BLaER1 (cell line): ENCODE data around the gene KPNA3.

Experiments used
- H3K27ac ChIP-seq: shearing (Covaris generic); formaldehyde crosslinking; 2 replicates; pipeline ENCODE4 v1.8.1; 2022
- H3K27me3 ChIP-seq: shearing (Covaris generic); formaldehyde crosslinking; 2 replicates; pipeline ENCODE4 v1.8.1; 2022
- H3K36me3 ChIP-seq: shearing (Covaris generic); formaldehyde crosslinking; 2 replicates; pipeline ENCODE4 v1.8.1; 2022
- H3K4me1 ChIP-seq: shearing (Covaris generic); formaldehyde crosslinking; 2 replicates; pipeline ENCODE4 v1.8.1; 2022
- H3K4me2 ChIP-seq: shearing (Covaris generic); formaldehyde crosslinking; 2 replicates; pipeline ENCODE4 v1.8.1; 2022
- H3K4me3 ChIP-seq: shearing (Covaris generic); formaldehyde crosslinking; 2 replicates; pipeline ENCODE4 v1.8.1; 2022
- H3K9ac ChIP-seq: shearing (Covaris generic); formaldehyde crosslinking; 2 replicates; pipeline ENCODE4 v1.8.1; 2022
- H3K9me3 ChIP-seq: shearing (Covaris generic); formaldehyde crosslinking; 2 replicates; pipeline ENCODE4 v1.8.1; 2022
- H4K20me1 ChIP-seq: shearing (Covaris generic); formaldehyde crosslinking; 2 replicates; pipeline ENCODE4 v1.8.1; 2022
- Cebpa-rat ChIP-seq: shearing (Covaris generic); IDR thresholded peaks from 2 replicates; pipeline ENCODE4 v1.8.1; 2022

KPNA3 gene

GRCh38 chr13:49690133-49690994 is 102.1 kb downstream of the KPNA3 start:
- Histone ChIP-seq H4K20me1 (peaks cover 43% of the 10 kb centered on the region), H3K4me1 (peaks cover 26% of the 10 kb centered on the region), H3K9me3 (no peaks in the 10 kb centered on the region), H3K9ac (peak overlapping the region; percentile 91), H3K27me3 (no peaks in the 10 kb centered on the region), H3K4me3 (peak overlapping the region; percentile 88), H3K36me3 (peaks cover 41% of the 10 kb centered on the region), H3K27ac (peak overlapping the region; percentile 92), H3K4me2 (peak overlapping the region; percentile 77)
- no peak for TF ChIP-seq Cebpa-rat

GRCh38 chr13:49683489-49683888 is 109.0 kb downstream of the KPNA3 start:
- H3K4me1 ChIP-seq, result peaks cover 17% of the 10 kb centered on the region
- H3K4me3 ChIP-seq, result no peak overlapping the region
- H3K4me2 ChIP-seq, result no peak overlapping the region
- H3K27me3 ChIP-seq, result no peaks in the 10 kb centered on the region
- no peak overlapping the region for H3K27ac ChIP-seq
- H3K36me3 ChIP-seq, result peaks cover 74% of the 10 kb centered on the region
- no peak for TF ChIP-seq Cebpa-rat
- peaks cover 3% of the 10 kb centered on the region for H3K9me3 ChIP-seq
- peaks cover 99% of the 10 kb centered on the region for H4K20me1 ChIP-seq
- no peak overlapping the region for H3K9ac ChIP-seq

- peaks cover 100% of the 10 kb centered on the region for H4K20me1 ChIP-seq
- TF ChIP-seq Cebpa-rat, result no peak
- H3K9me3 ChIP-seq, result peaks cover 16% of the 10 kb centered on the region
- H3K36me3 ChIP-seq, result peaks cover 74% of the 10 kb centered on the region
- H3K9ac ChIP-seq, result no peak overlapping the region
- no peak overlapping the region for H3K27ac ChIP-seq
- H3K4me1 ChIP-seq, result peaks cover 17% of the 10 kb centered on the region
- no peaks in the 10 kb centered on the region for H3K27me3 ChIP-seq
- H3K4me3 ChIP-seq, result no peak overlapping the region
- H3K4me2 ChIP-seq, result no peak overlapping the region
Measured at GRCh38 chr13:49681842-49682435, 110.5 kb downstream of the KPNA3 start.

GRCh38 chr13:49679246-49679645 is 113.2 kb downstream of the KPNA3 start:
- no peaks in the 10 kb centered on the region for H3K27me3 ChIP-seq
- H3K9me3 ChIP-seq, result peaks cover 19% of the 10 kb centered on the region
- H3K4me2 ChIP-seq, result no peak overlapping the region
- H3K4me1 ChIP-seq, result peaks cover 17% of the 10 kb centered on the region
- H3K9ac ChIP-seq, result no peak overlapping the region
- no peak overlapping the region for H3K4me3 ChIP-seq
- H4K20me1 ChIP-seq, result peaks cover 97% of the 10 kb centered on the region
- H3K27ac ChIP-seq, result no peak overlapping the region
- H3K36me3 ChIP-seq, result peaks cover 75% of the 10 kb centered on the region
- no peak for TF ChIP-seq Cebpa-rat

GRCh38 chr13:49678191-49678914 is 114.1 kb downstream of the KPNA3 start:
- peaks cover 91% of the 10 kb centered on the region for H4K20me1 ChIP-seq
- no peak for TF ChIP-seq Cebpa-rat
- H3K4me2 ChIP-seq, result no peak overlapping the region
- no peak overlapping the region for H3K27ac ChIP-seq
- H3K36me3 ChIP-seq, result peaks cover 77% of the 10 kb centered on the region
- H3K4me3 ChIP-seq, result no peak overlapping the region
- peaks cover 19% of the 10 kb centered on the region for H3K9me3 ChIP-seq
- H3K9ac ChIP-seq, result no peak overlapping the region
- peaks cover 17% of the 10 kb centered on the region for H3K4me1 ChIP-seq
- H3K27me3 ChIP-seq, result no peaks in the 10 kb centered on the region

- no peaks in the 10 kb centered on the region for H3K27me3 ChIP-seq
- TF ChIP-seq Cebpa-rat, result no peak
- peaks cover 91% of the 10 kb centered on the region for H4K20me1 ChIP-seq
- H3K4me3 ChIP-seq, result no peak overlapping the region
- no peak overlapping the region for H3K9ac ChIP-seq
- peaks cover 14% of the 10 kb centered on the region for H3K4me1 ChIP-seq
- peaks cover 76% of the 10 kb centered on the region for H3K36me3 ChIP-seq
- no peak overlapping the region for H3K4me2 ChIP-seq
- H3K27ac ChIP-seq, result no peak overlapping the region
- H3K9me3 ChIP-seq, result peaks cover 19% of the 10 kb centered on the region
Measured at GRCh38 chr13:49676581-49677298, 115.7 kb downstream of the KPNA3 start.

GRCh38 chr13:49670828-49671227 is 121.7 kb downstream of the KPNA3 start:
- no peak overlapping the region for H3K9ac ChIP-seq
- no peak overlapping the region for H3K4me2 ChIP-seq
- H4K20me1 ChIP-seq, result peaks cover 69% of the 10 kb centered on the region
- peaks cover 62% of the 10 kb centered on the region for H3K36me3 ChIP-seq
- no peaks in the 10 kb centered on the region for H3K27me3 ChIP-seq
- H3K9me3 ChIP-seq, result 0 out of 2 replicates have a peak, but pooled peaks cover 4% of the 10 kb centered on the region
- no peak overlapping the region for H3K27ac ChIP-seq
- H3K4me1 ChIP-seq, result 0 out of 2 replicates have a peak, but pooled peaks cover 8% of the 10 kb centered on the region
- no peak for TF ChIP-seq Cebpa-rat
- no peak overlapping the region for H3K4me3 ChIP-seq

GRCh38 chr13:49669735-49670309 is 122.7 kb downstream of the KPNA3 start:
- no peak overlapping the region for H3K4me3 ChIP-seq
- TF ChIP-seq Cebpa-rat, result no peak
- peaks cover 60% of the 10 kb centered on the region for H4K20me1 ChIP-seq
- H3K9me3 ChIP-seq, result 0 out of 2 replicates have a peak, but pooled peaks cover 3% of the 10 kb centered on the region
- no peaks in the 10 kb centered on the region for H3K27me3 ChIP-seq
- no peak overlapping the region for H3K27ac ChIP-seq
- H3K4me2 ChIP-seq, result no peak overlapping the region
- no peak overlapping the region for H3K9ac ChIP-seq
- H3K4me1 ChIP-seq, result 0 out of 2 replicates have a peak, but pooled peaks cover 8% of the 10 kb centered on the region
- peaks cover 62% of the 10 kb centered on the region for H3K36me3 ChIP-seq

- H3K27me3 ChIP-seq, result no peaks in the 10 kb centered on the region
- H4K20me1 ChIP-seq, result peaks cover 48% of the 10 kb centered on the region
- TF ChIP-seq Cebpa-rat, result no peak
- 0 out of 2 replicates have a peak, but pooled peaks cover 8% of the 10 kb centered on the region for H3K4me1 ChIP-seq
- H3K27ac ChIP-seq, result no peak overlapping the region
- H3K36me3 ChIP-seq, result peaks cover 67% of the 10 kb centered on the region
- H3K4me2 ChIP-seq, result no peak overlapping the region
- no peak overlapping the region for H3K9ac ChIP-seq
- no peak overlapping the region for H3K4me3 ChIP-seq
- H3K9me3 ChIP-seq, result no peaks in the 10 kb centered on the region
Measured at GRCh38 chr13:49667773-49668172, 124.7 kb downstream of the KPNA3 start.
